ENCODE measurements around the gene ACOT13.
"Not testable (repeated sequence)": the region's sequence is repeated elsewhere in the genome, so short reads cannot be mapped to it uniquely, and the experiment has no call there.

DNA sequence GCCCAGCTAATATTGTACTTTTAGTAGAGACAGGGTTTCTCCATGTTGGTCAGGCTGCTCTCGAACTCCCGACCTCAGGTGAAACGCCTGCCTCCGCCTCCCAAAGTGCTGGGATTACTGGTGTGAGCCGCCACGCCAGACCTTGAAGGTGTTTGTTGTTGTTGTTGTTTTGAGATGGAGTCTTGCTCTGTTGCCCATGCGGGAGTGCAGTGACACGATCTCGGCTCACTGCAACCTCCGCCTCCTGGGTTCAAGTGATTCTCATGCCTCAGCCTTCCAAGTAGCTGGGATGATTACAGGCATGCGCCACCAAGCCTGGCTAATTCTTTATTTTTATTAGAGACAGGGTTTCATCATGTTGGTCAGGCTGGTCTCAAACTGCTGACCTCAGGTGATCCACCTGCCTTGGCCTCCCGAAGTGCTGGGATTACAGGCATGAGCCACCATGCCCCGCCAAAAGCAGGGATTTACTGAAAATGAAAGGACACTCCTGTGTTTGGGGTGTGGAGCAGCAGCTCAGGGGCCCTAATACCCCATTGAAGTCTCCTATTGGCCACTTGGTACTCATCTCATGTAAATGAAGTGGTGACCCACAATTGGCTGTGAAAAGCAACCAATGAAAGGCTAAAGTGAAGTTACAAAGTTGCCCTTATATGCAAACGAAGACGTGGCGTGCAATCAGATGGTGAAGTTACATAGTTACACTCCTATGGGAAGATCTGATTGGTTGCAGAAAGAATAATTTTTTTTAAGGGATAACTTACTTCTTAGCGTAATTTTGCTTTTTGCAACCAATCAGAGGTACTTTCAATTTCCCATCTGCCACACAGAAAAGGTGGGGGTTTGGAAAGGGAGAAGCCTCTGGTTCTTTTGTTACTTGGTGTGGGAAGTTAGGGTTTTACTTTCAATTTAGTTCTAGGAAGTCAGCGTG lies 1.5 kb downstream of the ACOT13 start:
- TF ChIP-seq, protein P1, sequence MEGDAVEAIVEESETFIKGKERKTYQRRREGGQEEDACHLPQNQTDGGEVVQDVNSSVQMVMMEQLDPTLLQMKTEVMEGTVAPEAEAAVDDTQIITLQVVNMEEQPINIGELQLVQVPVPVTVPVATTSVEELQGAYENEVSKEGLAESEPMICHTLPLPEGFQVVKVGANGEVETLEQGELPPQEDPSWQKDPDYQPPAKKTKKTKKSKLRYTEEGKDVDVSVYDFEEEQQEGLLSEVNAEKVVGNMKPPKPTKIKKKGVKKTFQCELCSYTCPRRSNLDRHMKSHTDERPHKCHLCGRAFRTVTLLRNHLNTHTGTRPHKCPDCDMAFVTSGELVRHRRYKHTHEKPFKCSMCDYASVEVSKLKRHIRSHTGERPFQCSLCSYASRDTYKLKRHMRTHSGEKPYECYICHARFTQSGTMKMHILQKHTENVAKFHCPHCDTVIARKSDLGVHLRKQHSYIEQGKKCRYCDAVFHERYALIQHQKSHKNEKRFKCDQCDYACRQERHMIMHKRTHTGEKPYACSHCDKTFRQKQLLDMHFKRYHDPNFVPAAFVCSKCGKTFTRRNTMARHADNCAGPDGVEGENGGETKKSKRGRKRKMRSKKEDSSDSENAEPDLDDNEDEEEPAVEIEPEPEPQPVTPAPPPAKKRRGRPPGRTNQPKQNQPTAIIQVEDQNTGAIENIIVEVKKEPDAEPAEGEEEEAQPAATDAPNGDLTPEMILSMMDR (IDR thresholded peaks at IDR 0.05): not testable (repeated sequence)
- TF ChIP-seq EP300 (IDR thresholded peaks at IDR 0.05; ENCODE audit: borderline replicate concordance in 1 of 2, low read depth in 1 of 2, low read length in 1 of 2); YY1 (IDR thresholded peaks at IDR 0.05; ENCODE audit: low read depth); TCF12 (IDR thresholded peaks at IDR 0.05); GABPA (IDR thresholded peaks at IDR 0.05; ENCODE audit: low read depth); POLR2AphosphoS5 (IDR thresholded peaks at IDR 0.05; ENCODE audit: low read depth, low read length); SMC3 (IDR thresholded peaks at IDR 0.05; ENCODE audit: low read depth, low read length); CHD2 (IDR thresholded peaks at IDR 0.05; ENCODE audit: low read length, partially characterized antibody); SIN3A (IDR thresholded peaks at IDR 0.05; ENCODE audit: borderline replicate concordance, low read depth, low read length); FOXM1 (IDR thresholded peaks at IDR 0.05; ENCODE audit: low read depth): not testable (repeated sequence)

Data from SK-N-SH (cell line).